OCI-LY1 (cell line): Measurements from ENCODE around the gene STAMBP.

ENCODE experiments used
- EZH2 ChIP-seq: fragments of 200-600 bp; sonication (generic), shearing (Covaris generic); IDR thresholded peaks from 2 replicates; pipeline ENCODE4 v1.8.0; 2017; ENCODE audit warnings: borderline replicate concordance, mixed run types, mild to moderate bottlenecking, antibody characterized with exemption, low read length, moderate library complexity, mixed read lengths
- TF ChIP-seq, protein P1 (sequence below): fragments of 200-600 bp; sonication (generic), shearing (Covaris generic); IDR thresholded peaks from 2 replicates; pipeline ENCODE4 v1.5.1; 2017; ENCODE audit warnings: mild to moderate bottlenecking, antibody characterized with exemption, low read length, moderate library complexity, mixed read lengths

DNA sequence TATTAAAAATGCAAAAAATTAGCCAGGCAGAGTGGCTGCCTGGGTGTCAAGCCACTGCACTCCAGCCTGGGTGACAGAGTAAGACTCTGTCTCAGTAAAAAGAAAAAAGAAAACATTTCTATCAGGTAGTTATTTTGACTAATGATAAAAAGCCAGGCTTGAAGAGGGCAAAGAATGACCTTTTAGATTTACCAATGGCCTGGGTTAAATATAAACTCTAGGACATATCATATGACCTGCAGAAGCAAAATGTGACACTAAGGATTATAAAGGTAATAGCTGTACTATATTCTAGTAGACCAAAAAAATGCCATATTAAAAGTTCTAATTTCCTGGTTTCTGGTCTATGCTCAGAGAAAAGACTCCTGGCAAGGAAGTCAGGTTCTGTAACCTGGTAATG is 16.1 kb upstream of the STAMBP start:
- TF ChIP-seq EZH2: no peak
- TF ChIP-seq, protein P1, sequence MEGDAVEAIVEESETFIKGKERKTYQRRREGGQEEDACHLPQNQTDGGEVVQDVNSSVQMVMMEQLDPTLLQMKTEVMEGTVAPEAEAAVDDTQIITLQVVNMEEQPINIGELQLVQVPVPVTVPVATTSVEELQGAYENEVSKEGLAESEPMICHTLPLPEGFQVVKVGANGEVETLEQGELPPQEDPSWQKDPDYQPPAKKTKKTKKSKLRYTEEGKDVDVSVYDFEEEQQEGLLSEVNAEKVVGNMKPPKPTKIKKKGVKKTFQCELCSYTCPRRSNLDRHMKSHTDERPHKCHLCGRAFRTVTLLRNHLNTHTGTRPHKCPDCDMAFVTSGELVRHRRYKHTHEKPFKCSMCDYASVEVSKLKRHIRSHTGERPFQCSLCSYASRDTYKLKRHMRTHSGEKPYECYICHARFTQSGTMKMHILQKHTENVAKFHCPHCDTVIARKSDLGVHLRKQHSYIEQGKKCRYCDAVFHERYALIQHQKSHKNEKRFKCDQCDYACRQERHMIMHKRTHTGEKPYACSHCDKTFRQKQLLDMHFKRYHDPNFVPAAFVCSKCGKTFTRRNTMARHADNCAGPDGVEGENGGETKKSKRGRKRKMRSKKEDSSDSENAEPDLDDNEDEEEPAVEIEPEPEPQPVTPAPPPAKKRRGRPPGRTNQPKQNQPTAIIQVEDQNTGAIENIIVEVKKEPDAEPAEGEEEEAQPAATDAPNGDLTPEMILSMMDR: no peak
